Loucy (cell line): Measurements from ENCODE around the gene TNFRSF25.

Experiments
- H2AFZ ChIP-seq: fragments of 200-600 bp; sonication (generic); 2 replicates; pipeline ENCODE4 v1.6.0; 2016; ENCODE audit warnings: antibody characterized with exemption, mild to moderate bottlenecking, low read length, moderate library complexity
- H3F3A ChIP-seq: fragments of 200-600 bp; 2 replicates; pipeline ENCODE4 v1.6.0; 2016; ENCODE audit warnings: antibody characterized with exemption, low read depth, mild to moderate bottlenecking
- H3K27me3 ChIP-seq: fragments of 200-600 bp; sonication (generic); 2 replicates; pipeline ENCODE4 v1.6.1; 2014; ENCODE audit warnings: low read length, mild to moderate bottlenecking; ENCODE audit not compliant: insufficient read depth, poor library complexity, severe bottlenecking
- H3K36me3 ChIP-seq: fragments of 200-600 bp; sonication (generic); 2 replicates; pipeline ENCODE4 v1.6.1; 2016; ENCODE audit warnings: low read length; ENCODE audit not compliant: insufficient read depth
- H3K4me1 ChIP-seq: fragments of 200-600 bp; sonication (generic); 2 replicates; pipeline ENCODE4 v1.5.1; 2014; ENCODE audit warnings: low read length, mild to moderate bottlenecking; ENCODE audit not compliant: insufficient read depth, poor library complexity, severe bottlenecking
- H3K4me2 ChIP-seq: fragments of 200-600 bp; sonication (generic); 2 replicates; pipeline ENCODE4 v1.6.0; 2014; ENCODE audit warnings: antibody characterized with exemption, low read length, low read depth, mild to moderate bottlenecking; ENCODE audit not compliant: poor library complexity, severe bottlenecking
- H3K4me3 ChIP-seq: fragments of 200-600 bp; sonication (generic); 2 replicates; pipeline ENCODE4 v1.5.1; 2014; ENCODE audit warnings: low read length, mild to moderate bottlenecking, mixed read lengths; ENCODE audit not compliant: poor library complexity, severe bottlenecking
- H3K79me2 ChIP-seq: fragments of 200-600 bp; sonication (generic); 2 replicates; pipeline ENCODE4 v1.6.1; 2014; ENCODE audit warnings: low read length; ENCODE audit not compliant: insufficient read depth
- H3K9ac ChIP-seq: fragments of 200-600 bp; sonication (generic); 2 replicates; pipeline ENCODE4 v1.6.0; 2014; ENCODE audit warnings: mild to moderate bottlenecking, low read depth, low read length, moderate library complexity; ENCODE audit not compliant: poor library complexity, severe bottlenecking
- H3K9me2 ChIP-seq: fragments of 200-600 bp; sonication (generic); replicated peaks from 2 replicates; pipeline ENCODE4 v1.6.1; 2016; ENCODE audit warnings: low read depth, low read length, mixed read lengths
- H3K9me3 ChIP-seq: fragments of 200-600 bp; sonication (generic); 2 replicates; pipeline ENCODE4 v1.6.1; 2014; ENCODE audit warnings: mild to moderate bottlenecking, antibody characterized with exemption, low read length, low read depth; ENCODE audit not compliant: insufficient read depth
- H4K20me1 ChIP-seq: fragments of 200-600 bp; sonication (generic); 2 replicates; pipeline ENCODE4 v1.6.0; 2014; ENCODE audit warnings: antibody characterized with exemption, low read length, mild to moderate bottlenecking; ENCODE audit not compliant: insufficient read depth, poor library complexity, severe bottlenecking
- EZH2phosphoT487 ChIP-seq: fragments of 200-600 bp; IDR thresholded peaks from 2 replicates; pipeline ENCODE4 v1.6.1; 2018; ENCODE audit warnings: antibody characterized with exemption, mild to moderate bottlenecking, moderate library complexity, borderline replicate concordance
- TF ChIP-seq, protein P1 (sequence below): fragments of 200-600 bp; sonication (generic); conservative IDR thresholded peaks from 2 replicates; pipeline ENCODE4 v1.5.1; 2014; ENCODE audit warnings: mild to moderate bottlenecking, antibody characterized with exemption, low read length

The TNFRSF25 gene

DNA sequence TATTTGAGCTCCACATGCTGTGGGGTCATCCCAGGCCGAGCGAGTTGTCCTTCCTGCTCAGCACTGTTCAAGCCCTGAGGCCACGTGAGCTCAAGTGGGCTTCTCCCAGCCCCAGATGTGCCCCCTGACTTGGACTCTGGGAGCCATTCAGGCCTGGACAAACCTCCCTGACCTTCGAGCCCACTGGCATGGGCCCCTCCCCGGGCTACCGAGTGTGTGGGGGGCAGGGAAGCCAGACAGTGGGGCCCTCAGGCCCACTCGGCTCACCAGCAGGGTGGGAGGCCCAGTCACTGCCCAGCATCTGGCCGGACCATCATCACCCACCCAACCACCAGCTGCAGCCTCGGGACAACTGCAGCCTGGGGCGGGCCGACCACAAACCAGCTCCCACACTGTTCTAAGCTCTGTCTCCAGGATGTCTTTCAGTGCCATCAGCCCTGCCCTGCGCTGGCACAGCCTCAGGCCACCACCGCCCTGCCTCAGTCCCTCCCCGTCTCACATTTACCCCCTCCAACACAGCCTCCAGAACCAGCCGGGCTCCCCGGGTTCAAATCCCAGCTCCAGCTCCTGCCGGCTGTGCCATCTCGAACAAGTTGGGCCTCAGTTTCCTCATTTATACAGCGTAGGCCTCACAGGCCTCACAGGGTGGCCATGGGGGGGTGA is 46.4 kb upstream of the TNFRSF25 start:
- Histone ChIP-seq H3K9me3 (no peaks in the 10 kb centered on the region), H3K9ac (no peak overlapping the region), H2AFZ (no peak overlapping the region), H3K4me2 (no peak overlapping the region), H3F3A (no peaks in the 10 kb centered on the region), H3K9me2 (no peaks in the 10 kb centered on the region), H3K4me1 (no peaks in the 10 kb centered on the region), H3K4me3 (no peak overlapping the region), H3K79me2 (no peaks in the 10 kb centered on the region), H3K36me3 (no peaks in the 10 kb centered on the region), H4K20me1 (no peaks in the 10 kb centered on the region), H3K27me3 (no peaks in the 10 kb centered on the region)
- TF ChIP-seq EZH2phosphoT487 = no peak
- TF ChIP-seq, protein P1, sequence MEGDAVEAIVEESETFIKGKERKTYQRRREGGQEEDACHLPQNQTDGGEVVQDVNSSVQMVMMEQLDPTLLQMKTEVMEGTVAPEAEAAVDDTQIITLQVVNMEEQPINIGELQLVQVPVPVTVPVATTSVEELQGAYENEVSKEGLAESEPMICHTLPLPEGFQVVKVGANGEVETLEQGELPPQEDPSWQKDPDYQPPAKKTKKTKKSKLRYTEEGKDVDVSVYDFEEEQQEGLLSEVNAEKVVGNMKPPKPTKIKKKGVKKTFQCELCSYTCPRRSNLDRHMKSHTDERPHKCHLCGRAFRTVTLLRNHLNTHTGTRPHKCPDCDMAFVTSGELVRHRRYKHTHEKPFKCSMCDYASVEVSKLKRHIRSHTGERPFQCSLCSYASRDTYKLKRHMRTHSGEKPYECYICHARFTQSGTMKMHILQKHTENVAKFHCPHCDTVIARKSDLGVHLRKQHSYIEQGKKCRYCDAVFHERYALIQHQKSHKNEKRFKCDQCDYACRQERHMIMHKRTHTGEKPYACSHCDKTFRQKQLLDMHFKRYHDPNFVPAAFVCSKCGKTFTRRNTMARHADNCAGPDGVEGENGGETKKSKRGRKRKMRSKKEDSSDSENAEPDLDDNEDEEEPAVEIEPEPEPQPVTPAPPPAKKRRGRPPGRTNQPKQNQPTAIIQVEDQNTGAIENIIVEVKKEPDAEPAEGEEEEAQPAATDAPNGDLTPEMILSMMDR = no peak

DNA sequence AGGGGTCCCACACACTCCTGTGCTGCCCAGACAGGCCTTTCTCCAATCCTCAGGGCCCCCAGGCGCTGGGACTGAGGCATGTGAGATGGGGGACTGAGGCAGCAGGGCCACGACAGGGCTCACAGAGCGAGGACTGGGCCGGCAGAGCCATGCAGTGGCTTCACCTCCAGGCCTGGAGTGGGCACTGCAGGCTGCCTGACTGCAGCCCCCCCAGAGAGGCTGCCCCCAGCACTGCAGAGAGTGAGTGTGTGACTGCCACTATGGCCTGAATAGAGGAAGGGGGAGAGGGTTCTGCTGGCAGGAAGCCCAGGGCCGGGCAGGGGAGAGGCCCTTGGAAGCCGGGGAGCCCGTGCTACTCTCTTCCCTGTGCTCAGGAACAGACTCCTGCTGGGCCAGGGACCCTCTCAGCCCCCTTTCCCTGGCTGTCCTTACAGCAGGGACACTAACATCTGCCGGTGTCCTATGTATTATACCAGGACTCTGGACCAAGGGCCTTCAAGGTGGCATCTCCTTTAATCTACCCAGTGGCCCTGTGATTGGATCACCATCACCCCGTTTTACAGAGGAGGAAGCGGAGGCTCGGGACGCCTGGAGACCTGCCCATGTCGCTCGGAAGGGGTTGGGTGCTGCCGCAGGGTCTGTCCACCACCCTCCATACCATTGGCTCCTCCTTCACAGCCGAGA is 45.7 kb upstream of the TNFRSF25 start:
- H3K9me3 ChIP-seq = no peaks in the 10 kb centered on the region
- no peaks in the 10 kb centered on the region for H3F3A ChIP-seq
- no peaks in the 10 kb centered on the region for H4K20me1 ChIP-seq
- H3K4me1 ChIP-seq = no peaks in the 10 kb centered on the region
- no peak overlapping the region for H3K9ac ChIP-seq
- H3K36me3 ChIP-seq = no peaks in the 10 kb centered on the region
- H3K4me2 ChIP-seq = no peak overlapping the region
- H3K27me3 ChIP-seq = no peaks in the 10 kb centered on the region
- TF ChIP-seq, protein P1 = no peak
- TF ChIP-seq EZH2phosphoT487 = no peak
- H3K79me2 ChIP-seq = no peaks in the 10 kb centered on the region
- H3K4me3 ChIP-seq = no peak overlapping the region
- no peak overlapping the region for H2AFZ ChIP-seq
- no peaks in the 10 kb centered on the region for H3K9me2 ChIP-seq

DNA sequence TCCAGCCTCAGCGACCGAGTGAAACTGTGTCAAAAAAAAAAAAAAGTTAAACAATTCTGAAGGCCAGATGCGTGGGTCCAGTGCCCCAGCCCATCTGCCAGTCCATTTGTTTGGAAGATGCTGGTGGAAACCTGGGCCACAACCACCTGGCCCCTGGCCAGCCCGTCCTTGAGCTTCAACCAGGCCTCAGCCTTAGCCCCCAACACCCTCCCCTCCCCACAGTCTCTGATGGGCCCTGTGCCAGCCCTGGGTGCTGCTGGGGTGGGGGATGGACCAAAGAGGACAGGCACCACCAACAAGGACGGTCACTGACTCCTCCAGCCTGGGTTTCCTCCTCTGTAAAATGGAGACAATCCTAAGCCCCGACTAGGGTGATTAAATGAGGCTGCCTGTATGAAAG is 45.1 kb upstream of the TNFRSF25 start:
- H3F3A ChIP-seq = no peaks in the 10 kb centered on the region
- no peaks in the 10 kb centered on the region for H3K36me3 ChIP-seq
- no peak overlapping the region for H2AFZ ChIP-seq
- no peaks in the 10 kb centered on the region for H3K27me3 ChIP-seq
- H3K9me3 ChIP-seq = no peaks in the 10 kb centered on the region
- H4K20me1 ChIP-seq = no peaks in the 10 kb centered on the region
- H3K4me1 ChIP-seq = no peaks in the 10 kb centered on the region
- no peaks in the 10 kb centered on the region for H3K79me2 ChIP-seq
- H3K4me2 ChIP-seq = no peak overlapping the region
- H3K9ac ChIP-seq = no peak overlapping the region
- TF ChIP-seq EZH2phosphoT487 = no peak
- TF ChIP-seq, protein P1 = no peak
- no peak overlapping the region for H3K4me3 ChIP-seq
- H3K9me2 ChIP-seq = no peaks in the 10 kb centered on the region
